ENCODE data around the gene DMRTC1. TPM values are rescaled to one million over a fixed set of nuclear protein-coding genes. Genes with fewer than 3 reads are reported as not detected.
"Not testable (repeated sequence)": the region's sequence is repeated elsewhere in the genome, so short reads cannot be mapped to it uniquely, and the experiment has no call there.

The DMRTC1 gene
- total RNA-seq: not detected

- DNase-seq (ENCODE audit: low spot score); H3K36me3 ChIP-seq; H3K4me1 ChIP-seq; H3K27me3 ChIP-seq; H3K27ac ChIP-seq; H3K4me3 ChIP-seq; H3K9me3 ChIP-seq: not testable (repeated sequence)
Measured at GRCh38 chrX:72943819-72944169, at the start of gene DMRTC1. TSS of gene DMRTC1 (minus strand) at chrX:72943837. CDS start at chrX:72875694, 68,143 bp downstream.

GRCh38 chrX:72980894-72981469 lies 37.3 kb upstream of the DMRTC1 start:
- H3K27me3 ChIP-seq; H3K36me3 ChIP-seq; H3K4me3 ChIP-seq; H3K4me1 ChIP-seq; DNase-seq (ENCODE audit: low spot score); H3K27ac ChIP-seq: not testable (repeated sequence)
- peaks cover 4 to 11% of the 10 kb centered on the region in 2 donors for H3K9me3 ChIP-seq

- not testable (repeated sequence) for DNase-seq (ENCODE audit: low spot score); H3K27ac ChIP-seq; H3K27me3 ChIP-seq; H3K4me3 ChIP-seq; H3K4me1 ChIP-seq; H3K36me3 ChIP-seq; H3K9me3 ChIP-seq
Measured at GRCh38 chrX:72974885-72975284, 31.2 kb upstream of the DMRTC1 start.

- not testable (repeated sequence) for H3K9me3 ChIP-seq; H3K36me3 ChIP-seq; H3K4me1 ChIP-seq; DNase-seq (ENCODE audit: low spot score); H3K4me3 ChIP-seq; H3K27me3 ChIP-seq; H3K27ac ChIP-seq
Measured at GRCh38 chrX:72971859-72972258, 28.2 kb upstream of the DMRTC1 start.

- H3K4me3 ChIP-seq; H3K36me3 ChIP-seq; DNase-seq (ENCODE audit: low spot score); H3K4me1 ChIP-seq; H3K27me3 ChIP-seq; H3K9me3 ChIP-seq; H3K27ac ChIP-seq: not testable (repeated sequence)
Measured at GRCh38 chrX:72959971-72960370, 16.3 kb upstream of the DMRTC1 start.

GRCh38 chrX:72943035-72943818 lies 410 bp downstream of the DMRTC1 start:
- not testable (repeated sequence) for H3K4me3 ChIP-seq

GRCh38 chrX:72942272-72942671 lies 1.4 kb downstream of the DMRTC1 start:
- DNase-seq (ENCODE audit: low spot score); H3K9me3 ChIP-seq; H3K4me1 ChIP-seq; H3K4me3 ChIP-seq; H3K27me3 ChIP-seq; H3K36me3 ChIP-seq; H3K27ac ChIP-seq: not testable (repeated sequence)

More at GRCh38 chrX:72943035-72943818, 410 bp downstream of the DMRTC1 start:
- H3K9me3 ChIP-seq; H3K4me1 ChIP-seq; H3K27me3 ChIP-seq; H3K27ac ChIP-seq; H3K36me3 ChIP-seq; DNase-seq (ENCODE audit: low spot score): not testable (repeated sequence)

GRCh38 chrX:72937906-72938305 lies 5.7 kb downstream of the DMRTC1 start, which contains the start of gene FAM236A:
TSS of gene FAM236A (plus strand) at chrX:72938206. CDS start at chrX:72938263, 57 bp downstream.
- H3K36me3 ChIP-seq; H3K4me3 ChIP-seq; DNase-seq (ENCODE audit: low spot score); H3K27me3 ChIP-seq; H3K9me3 ChIP-seq; H3K27ac ChIP-seq; H3K4me1 ChIP-seq: not testable (repeated sequence)

GRCh38 chrX:72936882-72937455 lies 6.7 kb downstream of the DMRTC1 start:
- H3K36me3 ChIP-seq; DNase-seq (ENCODE audit: low spot score); H3K4me1 ChIP-seq; H3K27ac ChIP-seq; H3K27me3 ChIP-seq; H3K9me3 ChIP-seq; H3K4me3 ChIP-seq: not testable (repeated sequence)

- not testable (repeated sequence) for H3K4me3 ChIP-seq; H3K27ac ChIP-seq; H3K9me3 ChIP-seq; H3K27me3 ChIP-seq; H3K4me1 ChIP-seq; DNase-seq (ENCODE audit: low spot score); H3K36me3 ChIP-seq
Measured at GRCh38 chrX:72936455-72936854, 7.2 kb downstream of the DMRTC1 start.

- not testable (repeated sequence) for H3K27me3 ChIP-seq; H3K9me3 ChIP-seq; H3K4me3 ChIP-seq; H3K27ac ChIP-seq; H3K4me1 ChIP-seq; H3K36me3 ChIP-seq; DNase-seq (ENCODE audit: low spot score)
Measured at GRCh38 chrX:72932283-72932682, 11.4 kb downstream of the DMRTC1 start.

- H3K36me3 ChIP-seq; H3K27ac ChIP-seq; DNase-seq (ENCODE audit: low spot score); H3K4me3 ChIP-seq; H3K27me3 ChIP-seq; H3K9me3 ChIP-seq; H3K4me1 ChIP-seq: not testable (repeated sequence)
Measured at GRCh38 chrX:72916096-72916495, 27.5 kb downstream of the DMRTC1 start.

GRCh38 chrX:72912315-72912714 lies 31.3 kb downstream of the DMRTC1 start, which contains the start of gene FAM236C:
TSS of gene FAM236C (plus strand) at chrX:72912615. CDS start at chrX:72912715, 100 bp downstream.
- not testable (repeated sequence) for DNase-seq (ENCODE audit: low spot score); H3K9me3 ChIP-seq; H3K27ac ChIP-seq; H3K36me3 ChIP-seq; H3K27me3 ChIP-seq; H3K4me3 ChIP-seq; H3K4me1 ChIP-seq

- H3K4me1 ChIP-seq; H3K27me3 ChIP-seq; H3K9me3 ChIP-seq; DNase-seq (ENCODE audit: low spot score); H3K36me3 ChIP-seq; H3K4me3 ChIP-seq; H3K27ac ChIP-seq: not testable (repeated sequence)
Measured at GRCh38 chrX:72889740-72890139, 53.9 kb downstream of the DMRTC1 start.

- not testable (repeated sequence) for H3K27me3 ChIP-seq; H3K27ac ChIP-seq; H3K9me3 ChIP-seq; H3K4me1 ChIP-seq; H3K4me3 ChIP-seq; DNase-seq (ENCODE audit: low spot score); H3K36me3 ChIP-seq
Measured at GRCh38 chrX:72882898-72883297, 60.7 kb downstream of the DMRTC1 start.

All from right atrium auricular region (tissue), 2 donors.